Gastrocnemius medialis (tissue), 4 donors: ENCODE data around the gene DUSP14. TPM values are rescaled to one million over a fixed set of nuclear protein-coding genes. Genes with fewer than 3 reads are reported as not detected.

ENCODE experiments used
- ATAC-seq, 2 donors: fragments of 150-250 bp; one replicate each; pipeline ENCODE4 v1.9.1; 2016
- DNase-seq, 2 donors: peaks; one replicate each; pipeline ENCODE4 v3.0.0-alpha.2; 2019
- H3K27ac ChIP-seq, 4 donors: fragments of 200-600 bp; sonication (generic); 1 replicate in 1 of 4; 2 replicates in 3 of 4; pipeline ENCODE4 v1.5.1; 2016 to 2018; ENCODE audit warnings: mild to moderate bottlenecking in 2 of 4, moderate library complexity in 1 of 4
- H3K27me3 ChIP-seq, 3 donors: fragments of 200-600 bp; sonication (generic) in 2 of 3; 1 replicate in 1 of 3; 2 replicates in 2 of 3; pipeline versions ENCODE4 v1.5.1 to v1.6.0; 2016 to 2019; ENCODE audit warnings: mild to moderate bottlenecking in 1 of 3, moderate library complexity in 1 of 3
- H3K36me3 ChIP-seq, 2 donors: fragments of 200-600 bp; sonication (generic) in 1 of 2; one replicate each; pipeline ENCODE4 v1.5.1; 2017 to 2018
- H3K4me1 ChIP-seq, 2 donors: fragments of 200-600 bp; sonication (generic) in 1 of 2; one replicate each; pipeline ENCODE4 v1.5.1; 2016 to 2017; ENCODE audit warnings: mild to moderate bottlenecking in 2 of 2
- H3K4me3 ChIP-seq, 4 donors: fragments of 200-600 bp; sonication (generic) in 3 of 4; 1 replicate in 1 of 4; 2 replicates in 3 of 4; pipeline ENCODE4 v1.5.1; 2016 to 2019; ENCODE audit warnings: mild to moderate bottlenecking in 2 of 4
- H3K9me3 ChIP-seq, 3 donors: fragments of 200-600 bp; sonication (generic) in 2 of 3; 1 replicate in 1 of 3; 2 replicates in 2 of 3; pipeline ENCODE4 v1.5.1; 2016 to 2019
- CTCF ChIP-seq, 5 experiments: fragments of 450-650 bp in 3 of 5; fragments of 200-600 bp in 2 of 5; sonication (generic) in 2 of 5; IDR thresholded peaks in 4 of 5; conservative IDR thresholded peaks in 1 of 5; 1 replicate in 4 of 5; 2 replicates in 1 of 5; pipeline ENCODE4 v1.5.1; 2016 to 2019; ENCODE audit warnings: antibody characterized with exemption in 5 of 5, mild to moderate bottlenecking in 3 of 5, moderate library complexity in 3 of 5
- POLR2A ChIP-seq, 2 donors: fragments of 450-650 bp; IDR thresholded peaks; one replicate each; pipeline ENCODE4 v1.6.1; 2017; ENCODE audit warnings: antibody characterized with exemption in 2 of 2, mild to moderate bottlenecking in 2 of 2, moderate library complexity in 2 of 2
- in situ Hi-C, 4 donors: fragments of 200-750 bp; cut with MboI; loops; one replicate each; pipeline versions ENCODE4 v1.15.0 to v1.8.0; 2017; ENCODE audit warnings: low sequenced_read_pairs in 4 of 4
- intact Hi-C: fragments of 100-400 bp; cut with DNase I; formaldehyde crosslinking; loops from one replicate; pipeline ENCODE4 v1.15.1; 2023; ENCODE audit warnings: low total_unique reads
- total RNA-seq, 4 donors: library from RNA; depleted of rRNA; stranded (reverse); fragments of >200 nt; gene quantifications; one replicate each; pipeline versions ENCODE4 v1.1.0 to v1.2.3, GENCODE V29; 2016

The DUSP14 gene
- total RNA-seq, 4 donors from 2014 or later, result 10.2 to 15.1 (median 11.3) TPM

- ATAC-seq (no peak), DNase-seq (no peak)
- TF ChIP-seq POLR2A (IDR thresholded peaks at IDR 0.05), result no peak
- TF ChIP-seq CTCF (IDR thresholded peaks at IDR 0.05 in 4 of 5, conservative IDR thresholded peaks at IDR 0.05 in 1 of 5), result no peak
- no peaks in the 10 kb centered on the region for H3K9me3 ChIP-seq
- peak overlapping the region in 2 of 4 donors; percentile 84 to 99 for H3K27ac ChIP-seq
- no peaks in the 10 kb centered on the region for H3K27me3 ChIP-seq
- in situ Hi-C loops, result no loop called here
- no peak overlapping the region for H3K4me3 ChIP-seq
- intact Hi-C loops, result no loop called here
- peaks cover 22 to 29% of the 10 kb centered on the region in 2 donors for H3K4me1 ChIP-seq
- H3K36me3 ChIP-seq, result no peaks in the 10 kb centered on the region
Observed at GRCh38 chr17:37492167-37492566, 2.5 kb downstream of the DUSP14 start.

GRCh38 chr17:37493249-37494027 lies 3.7 kb downstream of the DUSP14 start:
- Histone ChIP-seq H3K27ac (no peak overlapping the region), H3K9me3 (no peaks in the 10 kb centered on the region), H3K27me3 (no peaks in the 10 kb centered on the region), H3K4me3 (no peak overlapping the region), H3K36me3 (no peaks in the 10 kb centered on the region), H3K4me1 (peaks cover 15 to 22% of the 10 kb centered on the region in 2 donors)
- DNase-seq, result no peak
- in situ Hi-C loops, result no loop called here
- no peak for TF ChIP-seq CTCF (IDR thresholded peaks at IDR 0.05 in 4 of 5, conservative IDR thresholded peaks at IDR 0.05 in 1 of 5)
- TF ChIP-seq POLR2A (IDR thresholded peaks at IDR 0.05), result no peak
- no peak for ATAC-seq
- intact Hi-C loops, result no loop called here

GRCh38 chr17:37494401-37494831 lies 4.7 kb downstream of the DUSP14 start:
- no peak overlapping the region for H3K27ac ChIP-seq
- H3K4me3 ChIP-seq, result no peak overlapping the region

GRCh38 chr17:37494971-37495370 lies 5.3 kb downstream of the DUSP14 start:
- Histone ChIP-seq H3K4me3 (no peak overlapping the region), H3K36me3 (no peaks in the 10 kb centered on the region), H3K27ac (no peak overlapping the region), H3K9me3 (no peaks in the 10 kb centered on the region), H3K4me1 (peaks cover 13 to 19% of the 10 kb centered on the region in 2 donors), H3K27me3 (no peaks in the 10 kb centered on the region)
- in situ Hi-C loops (no loop called here), intact Hi-C loops (no loop called here)
- ATAC-seq (no peak), DNase-seq (no peak)
- TF ChIP-seq CTCF (IDR thresholded peaks at IDR 0.05 in 4 of 5, conservative IDR thresholded peaks at IDR 0.05 in 1 of 5) (no peak), POLR2A (IDR thresholded peaks at IDR 0.05) (no peak)

More at GRCh38 chr17:37494401-37494831, 4.7 kb downstream of the DUSP14 start:
- Histone ChIP-seq H3K36me3 (no peaks in the 10 kb centered on the region), H3K4me1 (peaks cover 13 to 19% of the 10 kb centered on the region in 2 donors), H3K9me3 (no peaks in the 10 kb centered on the region), H3K27me3 (no peaks in the 10 kb centered on the region)
- TF ChIP-seq POLR2A (IDR thresholded peaks at IDR 0.05) (no peak), CTCF (IDR thresholded peaks at IDR 0.05 in 4 of 5, conservative IDR thresholded peaks at IDR 0.05 in 1 of 5) (no peak)
- intact Hi-C loops (no loop called here), in situ Hi-C loops (no loop called here)
- DNase-seq, result no peak
- no peak for ATAC-seq
